ENCODE measurements around the gene TUBG1. TPM values are rescaled to one million over a fixed set of nuclear protein-coding genes. Genes with fewer than 3 reads are reported as not detected.
A peak's percentile ranks its signal among the peaks of the same experiment; 100 is the strongest.
"Not testable (repeated sequence)": the region's sequence is repeated elsewhere in the genome, so short reads cannot be mapped to it uniquely, and the experiment has no call there.

Gene TUBG1
- polyA plus RNA-seq, 12 donors: 27.3 to 38.3 (median 33.6) TPM; not detected in 1

GRCh38 chr17:42577532-42578281, 31.8 kb upstream of the TUBG1 start, which contains the start of gene PSMC3IP:
PSMC3IP (minus strand) TSS chr17:42577729; CDS start chr17:42577686, 43 bp downstream.
- peak; percentile 95 for DNase-seq

- DNase-seq: peak; percentile 70
These were observed 31.1 kb upstream of the TUBG1 start for GRCh38 chr17:42578282-42578869.

- DNase-seq: no peak
These were observed 29.5 kb upstream of the TUBG1 start for GRCh38 chr17:42579794-42580551.

- no peak for DNase-seq
These were observed 27.7 kb upstream of the TUBG1 start for GRCh38 chr17:42581744-42582270.

- DNase-seq: no peak
These were observed 24.6 kb upstream of the TUBG1 start for GRCh38 chr17:42584880-42585279.

- DNase-seq: no peak
These were observed 24.1 kb upstream of the TUBG1 start for GRCh38 chr17:42585353-42585752.

- no peak for DNase-seq
These were observed 22.8 kb upstream of the TUBG1 start for GRCh38 chr17:42586514-42587230.

GRCh38 chr17:42590886-42591285, 18.6 kb upstream of the TUBG1 start:
- DNase-seq: no peak

- no peak for DNase-seq
These were observed 18.1 kb upstream of the TUBG1 start for GRCh38 chr17:42591411-42591810.

- no peak for DNase-seq
These were observed 13.1 kb upstream of the TUBG1 start for GRCh38 chr17:42596386-42596785.

GRCh38 chr17:42598905-42599304, 10.6 kb upstream of the TUBG1 start:
- no peak for DNase-seq

GRCh38 chr17:42603318-42603717, 6.2 kb upstream of the TUBG1 start:
- DNase-seq: no peak

GRCh38 chr17:42607769-42608168, 1.7 kb upstream of the TUBG1 start:
- DNase-seq: no peak

- peak; percentile 13 for DNase-seq
These were observed 940 bp upstream of the TUBG1 start for GRCh38 chr17:42608305-42609181.

- not testable (repeated sequence) for DNase-seq
These were observed 625 bp downstream of the TUBG1 start for GRCh38 chr17:42609814-42610801.

- DNase-seq: no peak
These were observed 2.5 kb downstream of the TUBG1 start for GRCh38 chr17:42612013-42612412.

- no peak for DNase-seq
These were observed 4.3 kb downstream of the TUBG1 start for GRCh38 chr17:42613699-42614295.

GRCh38 chr17:42617956-42618431, 8.5 kb downstream of the TUBG1 start:
- no peak for DNase-seq
